Measurements from ENCODE around the gene RGS14. TPM values are rescaled to one million over a fixed set of nuclear protein-coding genes. Genes with fewer than 3 reads are reported as not detected.
"Not testable (repeated sequence)": the region's sequence is repeated elsewhere in the genome, so short reads cannot be mapped to it uniquely, and the experiment has no call there.

RGS14 gene
- total RNA-seq, 4 donors from 2014 or later = 19.4 to 41.0 (median 23.3) TPM

DNA sequence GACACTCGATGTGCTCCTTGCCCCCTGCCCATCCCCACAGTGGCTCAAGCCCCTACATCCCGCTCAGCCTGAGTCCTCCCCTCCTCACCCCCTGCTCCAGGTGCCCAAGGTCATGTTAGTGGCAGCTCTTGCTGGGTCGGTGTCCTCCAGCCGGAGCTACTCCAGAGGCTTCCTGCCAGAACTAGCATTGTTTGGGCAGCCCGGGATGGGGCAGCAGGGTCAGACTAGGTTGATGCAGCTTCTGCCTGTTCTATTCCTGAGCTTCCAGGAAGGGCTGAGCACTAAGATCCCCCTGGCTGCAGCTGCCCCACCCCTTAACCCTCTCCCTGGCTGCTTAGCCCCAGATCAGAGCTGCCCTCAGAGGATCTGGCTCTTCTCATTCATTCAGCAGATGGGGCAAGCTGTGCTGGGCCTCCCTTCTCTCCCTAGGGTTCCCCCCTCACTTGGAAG, 671 bp downstream of the RGS14 start:
- Histone ChIP-seq H3K27me3 (no peaks in the 10 kb centered on the region), H3K4me3 (peak overlapping the region; percentile 53 to 78 (median 62)), H3K27ac (peak overlapping the region; percentile 48 to 95 (median 54)), H3K36me3 (no peaks in the 10 kb centered on the region), H3K4me1 (peaks cover 0 to 46% (median 30%) of the 10 kb centered on the region in 4 donors), H3K9me3 (no peaks in the 10 kb centered on the region)
- TF ChIP-seq, protein P1, sequence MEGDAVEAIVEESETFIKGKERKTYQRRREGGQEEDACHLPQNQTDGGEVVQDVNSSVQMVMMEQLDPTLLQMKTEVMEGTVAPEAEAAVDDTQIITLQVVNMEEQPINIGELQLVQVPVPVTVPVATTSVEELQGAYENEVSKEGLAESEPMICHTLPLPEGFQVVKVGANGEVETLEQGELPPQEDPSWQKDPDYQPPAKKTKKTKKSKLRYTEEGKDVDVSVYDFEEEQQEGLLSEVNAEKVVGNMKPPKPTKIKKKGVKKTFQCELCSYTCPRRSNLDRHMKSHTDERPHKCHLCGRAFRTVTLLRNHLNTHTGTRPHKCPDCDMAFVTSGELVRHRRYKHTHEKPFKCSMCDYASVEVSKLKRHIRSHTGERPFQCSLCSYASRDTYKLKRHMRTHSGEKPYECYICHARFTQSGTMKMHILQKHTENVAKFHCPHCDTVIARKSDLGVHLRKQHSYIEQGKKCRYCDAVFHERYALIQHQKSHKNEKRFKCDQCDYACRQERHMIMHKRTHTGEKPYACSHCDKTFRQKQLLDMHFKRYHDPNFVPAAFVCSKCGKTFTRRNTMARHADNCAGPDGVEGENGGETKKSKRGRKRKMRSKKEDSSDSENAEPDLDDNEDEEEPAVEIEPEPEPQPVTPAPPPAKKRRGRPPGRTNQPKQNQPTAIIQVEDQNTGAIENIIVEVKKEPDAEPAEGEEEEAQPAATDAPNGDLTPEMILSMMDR (IDR thresholded peaks at IDR 0.05) = no peak
- TF ChIP-seq POLR2A (IDR thresholded peaks at IDR 0.05) = no peak
- no peak for DNase-seq

DNA sequence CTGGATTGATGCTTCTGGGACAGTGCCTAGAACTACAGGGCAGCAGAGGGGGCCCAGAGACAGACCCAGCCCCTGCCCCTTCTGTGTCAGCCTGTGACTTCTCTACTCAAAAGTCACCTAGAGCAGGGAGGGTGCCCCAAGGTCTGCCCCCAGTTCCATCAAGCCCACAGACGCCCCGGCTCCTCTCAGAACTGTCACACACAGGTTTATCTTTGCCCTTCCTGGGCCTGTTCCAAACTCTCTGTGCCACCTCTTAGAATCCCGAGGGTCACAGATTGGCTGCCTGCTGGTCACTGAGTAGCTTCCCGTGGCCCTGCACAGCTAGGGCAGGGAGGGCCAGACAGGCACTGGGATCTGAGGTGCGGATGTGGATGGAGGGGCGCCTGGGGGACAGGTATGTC, 1.7 kb downstream of the RGS14 start:
- Histone ChIP-seq H3K4me1 (peaks cover 0 to 55% (median 37%) of the 10 kb centered on the region in 4 donors), H3K27ac (peak overlapping the region in 1 of 4 donors; percentile 95)

DNA sequence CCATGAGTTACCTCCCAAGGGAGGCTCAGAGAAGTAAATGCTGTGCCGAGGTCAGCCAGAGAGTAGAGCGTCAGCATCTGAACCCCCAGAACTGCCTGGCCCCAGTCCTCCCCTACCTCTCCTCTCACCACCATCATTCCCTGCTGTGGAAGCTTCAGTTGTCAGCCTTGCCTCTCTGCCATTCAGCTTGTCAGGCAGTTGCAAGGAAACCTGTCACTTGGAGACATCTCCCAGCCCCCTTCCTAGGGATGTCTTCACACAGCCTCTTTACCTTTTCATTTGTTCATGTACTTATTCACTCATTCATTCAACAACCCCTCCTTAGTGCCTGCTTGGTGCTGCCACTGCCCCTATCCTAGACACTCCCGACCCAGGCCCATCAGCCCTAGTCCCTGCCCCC, 2.1 kb downstream of the RGS14 start:
- peak overlapping the region in 1 of 4 donors; percentile 78 for H3K4me3 ChIP-seq
- H3K9me3 ChIP-seq = no peaks in the 10 kb centered on the region
- H3K36me3 ChIP-seq = no peaks in the 10 kb centered on the region
- peaks cover 0 to 59% (median 37%) of the 10 kb centered on the region in 4 donors for H3K4me1 ChIP-seq
- no peak for DNase-seq
- TF ChIP-seq POLR2A (IDR thresholded peaks at IDR 0.05) = no peak
- TF ChIP-seq, protein P1 (IDR thresholded peaks at IDR 0.05) = no peak
- H3K27ac ChIP-seq = peak overlapping the region in 1 of 4 donors; percentile 95
- H3K27me3 ChIP-seq = no peaks in the 10 kb centered on the region

More for the DNA sequence above, 1.7 kb downstream of the RGS14 start:
- DNase-seq = no peak
- no peaks in the 10 kb centered on the region for H3K36me3 ChIP-seq
- no peaks in the 10 kb centered on the region for H3K27me3 ChIP-seq
- H3K9me3 ChIP-seq = no peaks in the 10 kb centered on the region
- TF ChIP-seq POLR2A (IDR thresholded peaks at IDR 0.05) = no peak
- TF ChIP-seq, protein P1 (IDR thresholded peaks at IDR 0.05) = no peak
- H3K4me3 ChIP-seq = peak overlapping the region in 2 of 4 donors; percentile 57 to 78

DNA sequence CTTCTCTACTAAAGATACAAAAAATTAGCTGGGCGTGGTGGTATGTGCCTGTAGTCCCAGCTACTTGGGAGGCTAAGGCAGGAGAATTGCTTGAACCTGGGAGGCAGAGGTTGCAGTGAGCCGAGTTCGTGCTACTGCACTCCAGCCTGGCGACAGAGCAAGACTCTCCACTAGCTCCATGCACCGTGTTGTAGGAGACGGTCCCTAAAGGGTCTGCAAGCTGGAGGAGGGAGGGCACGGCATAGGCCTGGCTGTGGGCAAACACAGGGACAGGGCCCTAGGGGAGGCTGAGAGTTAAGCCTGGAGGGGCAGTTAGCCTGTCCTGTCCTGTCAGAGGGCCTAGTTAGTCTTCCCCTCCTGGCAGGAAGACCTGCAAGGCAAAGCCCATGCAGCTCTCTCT, 3.0 kb downstream of the RGS14 start:
- Histone ChIP-seq H3K27ac (peak overlapping the region in 1 of 4 donors; percentile 84), H3K4me1 (peaks cover 0 to 62% (median 37%) of the 10 kb centered on the region in 4 donors)
- H3K9me3 ChIP-seq, DNase-seq, H3K4me3 ChIP-seq, H3K27me3 ChIP-seq, H3K36me3 ChIP-seq: not testable (repeated sequence)

DNA sequence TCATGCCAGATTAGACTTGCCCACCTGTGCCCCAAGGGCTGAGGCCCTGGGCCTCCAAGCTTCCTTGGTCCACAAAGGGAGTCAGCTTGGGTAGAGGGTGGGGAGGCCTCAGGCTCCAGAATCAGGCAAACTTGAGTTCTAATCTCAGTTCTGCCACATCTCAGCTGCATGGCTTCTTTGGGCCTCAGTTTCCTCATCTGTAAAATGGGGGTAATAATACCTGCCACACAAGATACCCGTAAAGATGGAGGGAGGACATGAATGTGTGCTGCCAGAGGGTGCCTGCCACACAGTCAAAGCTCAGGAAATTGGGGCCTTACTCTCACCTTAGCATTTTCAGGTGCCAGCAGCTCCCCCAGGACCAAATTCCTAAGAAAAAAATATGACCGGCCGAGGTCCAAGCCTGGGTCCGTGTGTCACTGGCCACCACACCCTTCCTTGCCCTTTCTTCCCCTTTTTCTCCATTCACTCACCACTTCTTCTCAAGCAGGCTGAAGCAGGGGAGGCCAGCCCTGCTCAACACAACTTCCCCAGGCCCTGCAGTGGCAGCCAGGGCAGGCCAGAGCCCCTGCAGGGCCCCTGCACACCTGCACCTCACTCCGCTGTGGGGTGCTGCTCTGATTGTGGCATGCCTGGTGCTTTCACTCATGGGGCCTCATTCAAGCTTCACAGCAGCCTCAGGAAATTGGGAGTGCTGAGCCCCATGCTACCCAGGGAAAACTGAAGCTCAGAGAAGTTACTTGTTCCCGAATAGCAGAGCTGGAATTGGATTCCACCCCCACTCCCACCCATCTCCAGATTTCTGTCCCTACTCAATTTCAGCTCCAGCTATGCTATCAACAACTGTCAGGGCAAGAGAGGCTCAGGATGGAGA, 3.9 kb downstream of the RGS14 start:
- TF ChIP-seq POLR2A (IDR thresholded peaks at IDR 0.05) = no peak
- TF ChIP-seq, protein P1 (IDR thresholded peaks at IDR 0.05) = peak in 1 of 6 experiments; percentile 11
- peaks cover 0 to 68% (median 37%) of the 10 kb centered on the region in 4 donors for H3K4me1 ChIP-seq
- H3K4me3 ChIP-seq = peak overlapping the region in 1 of 4 donors; percentile 18
- no peaks in the 10 kb centered on the region for H3K36me3 ChIP-seq
- no peaks in the 10 kb centered on the region for H3K9me3 ChIP-seq
- peak in 2 of 3 donors; percentile 70 to 76 for DNase-seq
- peak overlapping the region in 3 of 4 donors; percentile 33 to 84 (median 74) for H3K27ac ChIP-seq
- H3K27me3 ChIP-seq = no peaks in the 10 kb centered on the region

DNA sequence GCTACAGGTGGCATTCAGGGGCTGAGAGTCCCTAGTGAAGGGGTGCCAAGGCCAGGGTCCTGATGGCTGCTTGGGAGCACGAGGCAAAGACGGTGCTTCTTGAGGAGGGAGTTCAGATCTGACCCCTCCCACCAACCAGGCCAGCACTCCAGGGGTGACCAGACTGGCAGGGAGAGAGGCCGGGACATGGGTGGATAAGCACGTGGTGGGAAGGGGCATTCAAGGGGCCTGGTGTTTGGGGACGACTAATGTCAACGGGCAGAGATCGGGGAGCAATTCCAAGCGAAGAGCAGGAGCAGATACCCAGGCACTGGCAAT, 4.5 kb downstream of the RGS14 start:
- no peak for TF ChIP-seq POLR2A (IDR thresholded peaks at IDR 0.05)
- TF ChIP-seq, protein P1 (IDR thresholded peaks at IDR 0.05) = no peak
- no peaks in the 10 kb centered on the region for H3K27me3 ChIP-seq
- H3K4me3 ChIP-seq = peak overlapping the region in 1 of 4 donors; percentile 54
- peaks cover 0 to 66% (median 33%) of the 10 kb centered on the region in 4 donors for H3K4me1 ChIP-seq
- peak overlapping the region; percentile 4 to 84 (median 50) for H3K27ac ChIP-seq
- DNase-seq = no peak
- H3K36me3 ChIP-seq = no peaks in the 10 kb centered on the region
- no peaks in the 10 kb centered on the region for H3K9me3 ChIP-seq
